Sciatic nerve (tissue), 2 donors: ENCODE results near the gene NOTCH1. TPM values are rescaled to one million over a fixed set of nuclear protein-coding genes. Genes with fewer than 3 reads are reported as not detected.
"Not testable (repeated sequence)": the region's sequence is repeated elsewhere in the genome, so short reads cannot be mapped to it uniquely, and the experiment has no call there.

ENCODE experiments used
- ATAC-seq: fragments of 200-7000 bp; cut with Tn5 transposase; one replicate; pipeline ENCODE4 v1.9.1; 2020; ENCODE audit warnings: mild to moderate bottlenecking, moderate library complexity
- DNase-seq: peaks from one replicate; pipeline ENCODE4 v3.0.0-alpha.2; 2020; ENCODE audit warnings: low spot score
- intact Hi-C: fragments of 100-400 bp; cut with DNase I; formaldehyde crosslinking; loops from one replicate; pipeline ENCODE4 v1.14.2; 2022
- total RNA-seq: library from RNA; stranded (reverse); fragmentation: NEBNext Ultra II Directional; extraction: Animal tissue kit (Norgen Biotek cat#: 25700); gene quantifications from one replicate; pipeline ENCODE4 v1.2.1, GENCODE V29; 2021
- donor health status: DM: no; HTN: no; CAD: no.
- donor health status: DM: no; HTN: no; CAD: no.

Gene NOTCH1
- total RNA-seq, 1 donor from 2014 or later, result 84.2 TPM

GRCh38 chr9:136581614-136582447 lies 36.0 kb upstream of the NOTCH1 start:
- DNase-seq (no peak), ATAC-seq (no peak)
- intact Hi-C loops, result no loop called here

DNA sequence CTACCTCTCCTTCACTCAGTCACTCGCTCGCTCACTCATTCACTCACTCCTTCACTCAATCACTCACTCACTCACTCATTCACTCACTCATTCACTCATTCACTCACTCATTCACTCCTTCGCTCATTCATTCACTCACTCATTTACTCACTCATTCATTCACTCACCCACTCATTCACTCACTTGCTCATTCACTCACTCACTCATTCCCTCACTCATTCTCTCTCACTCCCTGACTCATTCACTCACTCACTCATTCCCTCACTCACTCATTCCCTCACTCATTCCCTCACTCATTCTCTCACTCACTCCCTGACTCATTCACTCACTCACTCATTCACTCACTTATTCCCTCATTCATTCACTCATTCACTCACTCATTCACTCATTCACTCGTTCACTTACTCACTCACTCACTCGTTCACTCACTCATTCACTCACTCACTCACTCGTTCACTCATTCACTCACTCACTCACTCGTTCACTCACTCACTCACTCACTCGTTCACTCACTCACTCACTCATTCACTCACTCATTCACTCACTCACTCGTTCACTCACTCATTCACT lies 33.9 kb upstream of the NOTCH1 start:
- DNase-seq, intact Hi-C loops, ATAC-seq: not testable (repeated sequence)

GRCh38 chr9:136578915-136579649 lies 33.2 kb upstream of the NOTCH1 start:
- DNase-seq, result no peak
- intact Hi-C loops, result no loop called here
- ATAC-seq, result peak; percentile 31

GRCh38 chr9:136578626-136578914 lies 32.7 kb upstream of the NOTCH1 start:
- intact Hi-C loops, result no loop called here
- ATAC-seq (peak; percentile 16), DNase-seq (no peak)

DNA sequence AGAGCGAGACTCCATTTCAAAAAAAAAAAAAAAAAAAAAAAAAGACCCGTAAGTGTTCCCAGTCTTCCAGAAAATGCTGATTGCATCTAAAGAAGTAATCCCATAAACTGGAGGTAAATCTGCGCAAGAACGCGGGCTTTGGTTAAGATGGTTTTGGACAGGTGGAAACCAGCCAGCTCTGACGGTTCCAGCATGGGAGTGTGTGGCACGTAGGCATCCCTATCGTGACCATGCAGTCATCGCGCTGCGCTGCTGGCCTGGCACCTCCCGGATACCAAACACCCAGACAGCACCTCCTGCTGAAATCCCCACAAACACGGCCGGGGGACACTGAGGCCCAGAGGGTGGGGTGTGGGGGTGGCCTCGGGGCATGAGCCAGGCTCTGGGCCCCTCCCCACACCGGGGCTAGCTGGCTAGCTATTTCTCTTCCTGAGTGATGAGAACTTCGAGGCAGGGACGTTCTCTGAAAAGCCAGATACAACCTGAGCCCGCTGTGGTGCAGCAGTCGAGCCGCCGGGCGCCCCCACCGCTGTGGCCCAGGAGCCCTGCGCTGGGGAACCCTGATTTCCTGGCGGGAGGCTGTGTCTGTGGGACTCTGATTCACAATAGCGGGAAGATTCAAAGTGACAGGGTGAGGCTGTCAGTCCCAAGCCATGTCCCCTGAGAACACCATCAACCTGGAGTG lies 32.2 kb upstream of the NOTCH1 start:
- DNase-seq, result no peak
- intact Hi-C loops, result no loop called here
- ATAC-seq, result peak; percentile 8

DNA sequence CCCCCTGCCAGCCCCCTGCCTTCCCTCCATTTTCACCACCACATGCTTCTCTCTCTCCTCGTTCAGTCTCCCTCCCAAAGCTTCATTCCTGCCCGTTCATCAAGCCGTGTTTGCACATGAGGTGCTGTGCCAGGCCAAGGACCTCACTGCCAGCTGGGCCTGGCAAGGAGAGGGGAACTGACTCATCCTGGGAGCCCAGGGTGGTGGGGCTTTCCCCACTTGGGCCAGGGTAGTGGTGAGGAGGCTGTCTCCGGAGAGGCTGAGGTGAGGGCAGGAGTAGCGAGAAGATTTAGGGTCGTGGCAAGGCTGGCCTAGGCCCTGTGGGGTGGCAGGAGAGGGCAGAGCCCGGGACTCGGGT lies 30.4 kb upstream of the NOTCH1 start:
- no peak for ATAC-seq
- DNase-seq, result no peak
- intact Hi-C loops, result no loop called here

DNA sequence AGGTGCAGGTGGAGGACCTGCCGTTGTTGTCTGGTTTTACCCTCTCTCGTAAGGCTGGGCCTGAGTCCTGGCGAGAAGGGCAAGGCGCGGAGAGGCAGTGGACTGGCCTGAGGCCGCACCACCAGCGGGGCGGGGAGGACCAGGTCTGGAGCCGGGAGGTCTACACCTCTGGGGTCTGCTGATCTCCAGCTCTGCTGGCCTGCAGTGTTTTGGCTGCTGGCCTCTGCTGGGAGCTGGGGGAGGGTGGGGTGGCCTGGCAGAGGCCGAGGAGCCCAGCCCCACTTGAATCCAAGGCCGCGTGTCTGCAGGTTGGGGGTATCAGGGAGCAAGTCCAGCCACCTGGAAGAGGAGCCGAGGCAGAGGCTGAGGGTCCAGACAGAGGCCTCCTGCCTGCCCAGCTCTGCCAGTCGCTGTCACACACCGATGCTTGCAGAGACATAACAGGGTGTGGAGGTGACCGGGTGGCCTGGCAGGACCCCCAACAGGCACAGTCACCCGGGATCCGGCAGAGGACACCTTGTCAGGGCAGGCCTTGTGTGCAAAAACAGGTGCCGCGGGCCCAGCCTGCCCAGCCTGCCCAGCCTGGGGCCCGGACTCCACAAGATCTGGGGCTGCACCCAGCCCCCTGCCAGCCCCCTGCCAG lies 29.9 kb upstream of the NOTCH1 start:
- intact Hi-C loops, result no loop called here
- no peak for ATAC-seq
- no peak for DNase-seq

- ATAC-seq, intact Hi-C loops: not testable (repeated sequence)
Measured at GRCh38 chr9:136574606-136575005, 28.8 kb upstream of the NOTCH1 start.

DNA sequence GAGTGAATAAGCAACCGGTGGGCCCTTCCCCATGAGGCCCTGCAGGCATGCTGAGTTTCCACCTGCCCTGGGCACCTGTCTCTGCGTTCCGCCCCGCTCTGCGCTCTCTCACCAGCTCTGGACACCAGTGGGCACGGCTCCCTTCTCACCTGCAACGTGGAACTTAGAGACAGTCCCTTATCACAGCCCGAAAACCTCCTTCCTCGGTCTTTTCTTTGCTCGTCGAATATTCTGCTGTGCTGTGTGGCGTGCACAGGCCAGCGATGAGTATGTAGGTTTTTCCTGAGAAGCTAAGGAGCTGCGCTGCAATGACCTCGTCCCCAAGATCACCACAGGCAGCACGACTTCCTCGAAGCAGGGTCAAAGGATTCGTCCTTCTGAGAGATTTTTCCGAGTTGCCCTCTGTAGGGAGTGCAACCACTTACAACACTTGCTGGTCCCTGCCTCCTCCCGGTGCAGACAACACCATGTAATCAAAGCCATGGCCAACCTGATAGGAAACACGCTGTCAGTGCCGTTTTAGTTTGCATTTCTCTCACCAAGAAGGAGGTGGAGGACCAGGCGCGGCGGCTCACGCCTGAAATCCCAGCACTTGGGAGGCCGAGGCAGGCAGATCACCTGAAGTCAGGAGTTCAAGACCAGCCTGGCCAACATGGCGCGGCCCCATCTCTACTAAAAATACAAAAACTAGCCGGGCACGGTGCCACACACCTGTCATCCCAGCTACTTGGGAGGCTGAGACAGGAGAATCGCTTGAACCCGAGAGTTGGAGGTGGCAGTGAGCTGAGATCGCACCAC lies 27.2 kb upstream of the NOTCH1 start:
- DNase-seq, result no peak
- no peak for ATAC-seq
- intact Hi-C loops, result no loop called here

More at GRCh38 chr9:136574606-136575005, 28.8 kb upstream of the NOTCH1 start:
- DNase-seq, result not testable (repeated sequence)

- DNase-seq, result no peak
- intact Hi-C loops, result no loop called here
- peak; percentile 4 for ATAC-seq
Measured at GRCh38 chr9:136572003-136572827, 26.4 kb upstream of the NOTCH1 start.

DNA sequence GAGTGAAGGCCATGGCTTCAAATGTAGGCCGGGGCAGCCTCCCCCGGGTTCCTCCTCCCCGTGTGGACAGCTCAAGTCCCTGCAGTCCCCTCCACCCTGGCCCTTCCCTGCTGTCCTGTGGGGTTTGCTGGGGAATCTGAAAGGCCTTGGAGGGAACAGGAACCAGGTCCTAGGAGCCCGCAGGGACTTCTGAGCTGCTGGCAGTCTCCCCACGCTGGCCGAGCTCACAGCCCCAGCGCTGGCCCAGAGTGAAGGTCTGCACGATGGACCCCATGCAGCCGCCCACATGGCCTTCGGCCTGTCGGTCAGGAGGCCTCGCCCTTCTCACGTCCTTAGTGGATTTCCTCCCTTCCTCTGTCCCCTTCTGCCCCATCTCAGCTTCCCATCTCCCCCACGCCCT lies 25.7 kb upstream of the NOTCH1 start:
- DNase-seq (no peak), ATAC-seq (no peak)
- intact Hi-C loops, result no loop called here

GRCh38 chr9:136570916-136571315 lies 25.1 kb upstream of the NOTCH1 start:
- ATAC-seq, result no peak
- DNase-seq, result no peak
- intact Hi-C loops, result no loop called here

DNA sequence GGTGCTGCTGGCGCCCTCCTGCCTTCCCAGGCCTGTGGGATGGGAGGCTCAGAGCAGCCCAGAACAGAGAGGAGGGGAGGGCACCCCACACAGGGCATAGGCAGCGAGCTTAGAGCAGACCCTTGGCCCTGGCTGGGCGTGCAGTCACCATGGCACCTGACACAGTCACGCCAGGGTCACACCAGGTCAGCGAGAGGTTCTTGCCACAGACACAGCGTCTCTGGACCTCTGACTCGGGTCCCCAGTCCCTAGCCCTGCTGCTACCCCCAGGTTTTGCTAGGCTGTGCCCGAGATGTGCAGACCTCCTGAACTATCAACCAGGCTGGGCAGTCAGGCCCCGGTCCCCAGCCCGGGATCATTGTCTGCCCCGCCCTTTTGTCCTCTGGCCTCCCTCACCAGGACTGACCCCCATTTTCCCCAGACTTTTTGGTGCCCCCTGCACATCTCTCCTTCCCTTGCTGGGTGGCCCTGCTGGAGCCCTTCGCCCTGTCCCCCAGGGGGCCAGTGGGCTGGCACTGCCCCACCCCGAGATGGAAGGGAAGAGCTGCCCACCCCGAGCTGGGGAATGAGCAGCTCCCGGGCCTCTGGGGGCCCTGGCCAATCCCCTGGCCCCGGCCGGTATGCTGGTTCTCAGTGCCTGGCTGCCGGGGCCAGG lies 24.5 kb upstream of the NOTCH1 start:
- no peak for ATAC-seq

DNA sequence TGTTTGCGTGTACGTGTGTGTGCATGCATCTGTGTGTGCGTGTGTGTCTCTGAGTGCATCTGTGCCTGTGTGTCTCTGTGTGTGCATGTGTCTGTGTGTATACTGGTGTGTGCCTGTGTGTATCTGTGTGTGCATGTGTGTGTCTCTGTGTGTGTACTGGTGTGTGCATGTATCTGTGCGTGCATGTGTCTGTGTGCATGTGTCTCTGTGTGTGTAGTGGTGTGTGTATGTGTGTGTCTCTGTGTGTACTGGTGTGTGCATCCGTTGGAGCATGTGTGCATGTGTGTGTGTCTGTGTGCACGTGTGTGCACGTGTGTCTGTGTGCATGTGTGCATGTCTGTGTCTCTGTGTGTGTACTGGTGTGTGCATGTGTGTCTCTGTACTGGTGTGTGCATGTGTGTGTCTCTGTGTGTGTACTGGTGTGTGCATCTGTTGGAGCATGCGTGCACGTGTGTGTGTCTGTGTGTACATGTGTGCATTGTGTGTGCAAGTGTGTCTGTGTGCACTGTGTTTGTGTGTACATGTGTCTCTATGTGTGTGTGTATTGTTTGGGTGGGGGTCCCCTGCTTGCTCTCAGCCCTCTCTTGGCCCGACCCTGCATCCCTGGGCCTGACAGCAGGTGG lies 23.8 kb upstream of the NOTCH1 start:
- DNase-seq (no peak), ATAC-seq (no peak)
- intact Hi-C loops, result no loop called here

More for the DNA sequence above, 24.5 kb upstream of the NOTCH1 start:
- intact Hi-C loops, result no loop called here
- no peak for DNase-seq

GRCh38 chr9:136568288-136569081 lies 22.6 kb upstream of the NOTCH1 start:
- intact Hi-C loops, result no loop called here
- ATAC-seq, result no peak

More at GRCh38 chr9:136568288-136569081, 22.6 kb upstream of the NOTCH1 start:
- no peak for DNase-seq
